Stimulated activated CD4-positive, alpha-beta T cell treated with anti-CD3 and anti-CD28 coated beads, Interleukin-2, amount 100 ng/mL, for 4 hours (primary cell): Measurements from ENCODE around the gene UNC5B.

Experiments
- DNase-seq: peaks from one replicate; pipeline ENCODE4 v3.0.0-alpha.2; 2020; ENCODE audit warnings: low read depth

The UNC5B gene

GRCh38 chr10:71254834-71255549 is 42.6 kb downstream of the UNC5B start:
- DNase-seq, result no peak

GRCh38 chr10:71255550-71255807 is 43.1 kb downstream of the UNC5B start:
- DNase-seq, result no peak

DNA sequence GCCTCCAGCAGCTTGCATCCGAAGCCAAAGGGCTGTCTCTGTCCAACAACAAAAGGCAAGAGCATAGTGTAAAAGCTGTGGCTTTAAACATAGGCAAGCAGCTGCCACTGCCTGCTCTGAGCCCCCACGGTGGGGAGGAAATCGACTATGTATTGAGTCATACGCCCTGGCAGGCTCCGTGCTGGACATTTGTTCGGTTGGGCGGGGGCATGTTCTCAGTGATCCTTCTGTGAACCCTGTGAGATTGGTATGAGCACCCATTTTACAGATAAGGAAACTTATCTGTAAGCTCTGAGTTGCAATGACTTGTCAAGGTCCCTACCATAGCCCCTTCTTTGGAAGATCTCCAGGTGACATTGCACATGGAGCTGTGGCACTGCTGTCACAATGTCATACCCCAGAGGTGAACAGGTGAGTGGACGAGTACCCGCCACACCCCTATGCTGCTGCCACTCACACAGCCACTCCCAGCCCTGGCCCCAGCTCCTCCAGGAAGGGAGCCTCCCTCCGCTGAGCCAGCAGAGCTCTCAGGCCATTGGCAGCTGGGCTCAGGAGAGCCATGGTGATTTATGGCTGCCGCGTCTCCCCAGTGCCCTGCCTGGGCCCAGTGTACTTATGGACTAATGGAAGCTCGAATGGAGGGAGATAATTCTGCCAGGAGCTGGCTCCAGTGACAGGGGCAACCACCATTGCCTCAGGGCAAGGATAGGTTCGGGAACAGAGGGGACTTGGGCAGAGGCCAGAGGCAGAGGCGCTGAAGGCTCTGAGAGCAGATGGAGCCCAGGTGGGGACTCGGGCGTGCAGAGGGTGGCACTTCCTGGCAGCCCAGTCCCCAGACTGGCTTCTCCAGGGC is 43.7 kb downstream of the UNC5B start:
- no peak for DNase-seq

DNA sequence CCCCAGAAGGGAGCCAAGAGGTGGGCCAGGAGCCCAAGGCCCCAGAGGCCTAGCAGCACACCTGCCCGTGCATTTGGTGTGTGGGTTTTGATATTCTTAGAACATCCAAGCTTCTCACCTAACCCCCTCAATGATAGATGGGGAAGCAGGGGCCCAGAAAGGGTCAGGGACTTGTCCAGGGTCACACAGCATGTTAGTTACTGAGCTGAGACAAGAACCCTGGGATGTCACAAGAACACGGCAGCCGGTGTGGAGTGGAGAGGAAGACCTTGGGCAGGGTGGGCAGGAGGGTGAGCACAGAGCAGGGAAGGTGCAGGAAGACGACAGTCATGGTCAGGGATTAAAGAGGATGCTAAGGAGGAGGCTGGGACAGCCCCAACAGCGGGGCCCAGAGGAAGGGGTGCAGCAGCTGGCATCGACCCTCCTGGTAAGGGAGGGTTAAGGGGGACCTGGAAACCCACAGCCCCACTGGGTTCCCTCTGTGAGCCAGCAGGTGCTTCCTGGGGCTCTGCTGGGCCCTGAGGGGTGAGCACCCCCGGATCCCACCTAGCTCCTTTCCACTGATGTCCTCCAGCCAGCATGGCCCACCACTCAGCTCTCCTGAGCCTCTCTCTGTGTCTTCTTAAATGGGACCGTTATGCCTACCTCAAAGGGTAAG is 44.4 kb downstream of the UNC5B start:
- DNase-seq, result no peak

GRCh38 chr10:71257319-71257997 is 45.1 kb downstream of the UNC5B start:
- no peak for DNase-seq

DNA sequence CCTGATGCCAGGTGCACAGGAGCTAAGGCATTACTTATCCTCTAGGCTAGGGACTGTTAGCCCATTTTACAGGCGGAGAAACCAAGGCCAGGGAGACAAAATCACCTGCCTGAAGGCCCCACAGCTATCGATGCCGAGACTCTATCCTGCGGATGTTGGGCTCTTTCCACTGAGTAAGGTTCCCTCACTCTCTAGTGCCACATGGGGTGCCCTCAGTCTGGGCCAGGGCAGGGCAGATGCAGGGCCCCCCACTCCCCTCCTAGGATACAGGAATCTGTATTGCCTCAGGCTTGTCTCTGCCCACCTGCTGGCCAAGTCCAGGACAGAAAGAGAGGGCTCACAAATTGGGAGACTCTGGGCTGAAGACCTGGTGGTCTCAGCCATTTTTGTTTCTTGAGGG is 45.7 kb downstream of the UNC5B start:
- no peak for DNase-seq

- no peak for DNase-seq
Measured at GRCh38 chr10:71258446-71259145, 46.2 kb downstream of the UNC5B start.

DNA sequence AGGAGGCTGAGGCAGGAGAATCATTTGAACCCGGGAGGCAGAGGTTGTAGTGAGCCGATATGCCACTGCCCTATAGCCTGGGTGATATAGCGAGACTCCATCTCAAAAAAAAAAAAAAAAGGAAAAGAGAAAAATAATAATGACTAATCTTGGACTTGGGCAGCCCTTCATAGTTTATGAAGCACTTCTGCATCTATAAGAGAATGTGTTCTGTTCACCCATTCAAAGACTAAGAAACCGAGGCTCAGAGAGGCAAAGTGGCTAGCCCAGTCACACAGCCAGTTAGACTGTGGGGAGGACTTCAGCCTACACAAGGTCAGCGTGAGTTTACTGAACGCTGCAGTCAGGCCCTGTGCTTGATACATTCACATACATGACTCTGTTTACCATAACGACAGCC is 46.9 kb downstream of the UNC5B start:
- no peak for DNase-seq

GRCh38 chr10:71259815-71260501 is 47.6 kb downstream of the UNC5B start:
- DNase-seq, result no peak

DNA sequence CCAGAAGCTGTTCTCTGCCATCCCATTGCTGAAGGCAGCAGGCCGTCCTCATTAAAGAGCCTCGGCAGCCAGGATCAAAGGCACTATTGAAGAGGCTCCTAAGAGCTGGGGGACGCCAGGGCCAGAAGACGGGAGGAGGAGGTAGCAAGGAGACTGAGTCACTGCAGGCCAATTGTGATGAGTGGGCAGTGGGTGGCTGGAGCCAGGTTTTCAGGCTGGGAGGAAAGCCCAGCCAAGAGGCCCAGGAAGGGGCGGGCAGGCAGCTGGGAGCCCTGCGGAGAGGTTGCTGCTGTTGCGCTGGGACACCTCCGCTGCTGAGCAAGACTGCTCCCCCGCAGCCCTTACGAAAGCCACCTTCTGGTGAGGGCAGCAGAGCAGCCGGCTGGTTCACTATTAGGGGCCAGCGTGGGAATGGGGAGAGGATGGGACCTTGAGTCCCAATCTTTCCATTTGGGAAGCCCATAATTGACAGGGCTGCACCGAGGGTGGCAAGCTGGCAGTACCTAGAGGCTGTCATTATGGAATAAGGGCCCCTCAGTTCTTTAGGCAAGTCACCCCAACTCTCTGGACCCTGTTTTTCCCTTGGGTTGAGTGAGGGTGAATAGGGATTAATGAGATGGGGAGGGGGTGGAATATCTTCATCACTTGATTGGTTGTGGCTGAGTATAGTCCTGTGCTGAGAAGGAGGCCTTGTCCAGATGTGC is 48.4 kb downstream of the UNC5B start:
- no peak for DNase-seq

DNA sequence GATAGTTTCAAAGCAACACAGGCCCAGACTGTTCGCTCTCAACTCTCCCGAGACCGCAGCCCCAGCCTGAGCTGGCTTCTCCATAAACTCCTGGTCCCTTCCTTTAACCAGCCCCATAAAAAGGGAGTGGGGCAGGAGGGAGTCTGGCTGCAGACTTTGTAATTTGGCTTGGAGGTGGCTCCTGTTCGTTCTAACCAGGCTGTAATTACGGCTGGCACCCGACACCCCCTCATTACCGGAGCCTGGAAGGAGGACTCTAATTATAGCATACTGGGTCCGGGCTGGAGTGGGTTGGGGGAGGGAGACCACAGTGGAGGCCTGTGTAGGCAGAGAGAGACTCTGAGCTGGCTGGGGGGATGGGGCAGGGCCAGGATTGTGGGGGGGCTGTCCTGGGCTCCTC is 49.7 kb downstream of the UNC5B start:
- DNase-seq, result no peak

DNA sequence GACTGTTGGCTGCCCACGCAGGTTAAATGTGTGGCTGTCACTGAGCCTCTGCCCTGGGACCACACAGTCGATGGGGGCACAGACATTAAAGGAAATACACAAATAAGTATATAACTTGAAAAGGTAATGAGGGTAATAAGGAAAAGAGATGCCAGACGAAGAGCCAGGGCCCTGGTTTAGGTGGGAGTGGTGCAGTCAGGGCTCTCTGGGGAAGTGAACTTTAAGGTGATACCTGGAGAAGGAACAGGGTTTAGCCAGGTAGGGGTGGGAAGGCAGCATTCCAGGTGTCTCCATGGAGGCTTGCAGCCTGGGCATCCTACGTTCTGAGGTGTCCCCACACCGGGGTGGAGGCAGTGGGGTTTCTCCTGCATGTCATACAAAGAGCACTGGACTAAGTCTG is 50.4 kb downstream of the UNC5B start:
- DNase-seq, result no peak

- no peak for DNase-seq
Measured at GRCh38 chr10:71263376-71263775, 51.0 kb downstream of the UNC5B start.

DNA sequence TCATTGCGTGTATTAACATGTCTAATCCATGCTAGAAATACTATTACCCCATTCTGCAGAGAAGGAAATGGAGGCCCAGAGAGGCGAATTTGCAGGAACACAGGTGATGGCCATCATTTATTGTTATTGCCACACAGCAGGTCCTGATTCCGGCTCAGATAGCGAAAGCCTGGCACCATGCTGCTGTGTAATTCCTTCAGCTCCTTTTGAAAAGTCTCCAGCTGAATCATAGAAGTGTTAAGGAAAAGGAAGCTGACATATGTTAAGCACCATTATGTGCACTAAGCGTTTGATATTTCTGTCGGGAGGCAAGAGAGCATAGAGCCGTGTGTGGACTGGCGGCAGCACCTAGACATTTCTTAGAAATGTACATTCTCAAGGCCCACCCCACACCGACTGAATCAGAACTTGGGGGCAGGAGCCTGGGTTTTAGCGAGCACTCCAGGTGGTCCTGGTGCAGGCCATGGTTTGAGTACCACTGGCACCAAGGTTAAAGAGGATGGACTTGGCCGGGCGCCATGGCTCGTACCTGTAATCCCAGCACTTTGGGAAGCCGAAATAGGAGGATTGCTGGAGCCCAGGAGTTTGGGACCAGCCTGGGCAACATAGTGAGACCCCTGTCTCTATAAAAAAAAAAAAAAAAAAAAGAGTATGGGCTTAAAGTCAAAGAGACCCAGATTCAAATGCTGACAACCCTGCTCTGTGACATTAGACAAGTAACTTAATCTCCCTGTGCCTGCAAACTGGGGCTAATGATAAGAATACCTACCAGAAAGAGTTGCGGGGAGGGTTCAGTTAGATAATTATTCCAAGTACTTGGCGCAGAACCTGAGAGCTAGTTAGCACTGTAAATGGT is 52.2 kb downstream of the UNC5B start:
- no peak for DNase-seq

- DNase-seq, result no peak
Measured at GRCh38 chr10:71265201-71265575, 52.8 kb downstream of the UNC5B start.

DNA sequence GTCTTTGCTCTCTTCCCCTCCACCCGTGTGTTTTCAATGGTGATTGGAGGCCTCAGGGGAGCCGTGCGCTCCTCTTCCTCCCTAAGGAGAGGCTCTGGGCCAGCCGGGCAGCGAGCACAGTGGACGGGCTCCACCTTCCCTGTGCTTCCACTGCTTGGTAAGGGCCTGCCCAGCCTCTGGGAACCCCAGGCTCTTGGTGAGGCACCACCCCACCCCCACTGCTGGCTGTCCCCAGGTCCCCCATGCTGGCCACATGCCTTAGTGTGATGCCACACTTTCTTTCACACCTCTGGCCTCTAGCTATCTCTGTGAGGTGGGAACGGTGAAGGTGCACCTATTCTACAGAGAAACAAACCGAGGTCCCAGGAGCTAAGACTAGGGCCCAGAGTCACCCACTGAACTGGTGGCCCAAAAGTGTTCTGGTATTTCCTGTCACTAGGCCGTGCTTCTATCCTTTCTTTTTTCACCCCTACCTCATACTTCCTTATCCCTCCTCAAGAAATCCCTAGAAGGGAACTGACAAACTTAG is 53.3 kb downstream of the UNC5B start:
- DNase-seq, result no peak

DNA sequence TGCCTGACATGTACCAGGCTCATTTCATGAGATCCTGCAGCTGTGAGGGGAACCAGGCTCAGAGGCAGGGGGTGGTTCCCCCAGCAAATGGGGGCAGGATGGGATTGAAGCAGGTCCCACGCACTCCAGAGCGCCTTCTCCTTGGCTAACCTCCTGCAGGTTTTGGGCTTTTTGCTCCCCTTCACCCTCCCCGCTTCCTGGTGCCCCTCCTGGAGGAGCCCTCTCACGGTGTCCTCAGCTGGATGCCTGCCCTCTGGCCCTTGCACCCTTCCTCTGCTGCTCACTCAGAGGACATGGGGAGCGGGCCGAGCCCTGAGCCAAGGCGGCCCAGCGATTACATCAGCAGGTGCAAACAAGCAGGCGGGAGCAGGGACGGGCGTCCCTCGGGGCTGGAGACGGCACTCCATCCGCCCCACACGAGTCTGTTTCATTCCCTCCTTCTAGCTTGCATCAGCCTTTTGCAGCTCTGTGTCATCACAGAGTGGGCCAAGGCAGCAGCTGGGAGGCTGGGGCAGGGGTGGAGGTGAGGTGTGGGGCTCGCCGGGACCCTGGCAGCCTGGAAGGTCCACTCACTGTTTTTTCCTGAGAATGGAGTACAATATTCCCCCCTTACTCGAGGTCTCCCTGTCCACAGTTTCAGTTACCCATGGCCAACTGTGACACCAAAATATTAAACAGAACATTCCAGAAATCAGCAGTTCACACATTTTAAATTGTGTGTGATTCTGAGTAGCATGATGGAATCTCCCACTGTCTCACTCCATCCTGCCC is 54.0 kb downstream of the UNC5B start:
- DNase-seq, result no peak

DNA sequence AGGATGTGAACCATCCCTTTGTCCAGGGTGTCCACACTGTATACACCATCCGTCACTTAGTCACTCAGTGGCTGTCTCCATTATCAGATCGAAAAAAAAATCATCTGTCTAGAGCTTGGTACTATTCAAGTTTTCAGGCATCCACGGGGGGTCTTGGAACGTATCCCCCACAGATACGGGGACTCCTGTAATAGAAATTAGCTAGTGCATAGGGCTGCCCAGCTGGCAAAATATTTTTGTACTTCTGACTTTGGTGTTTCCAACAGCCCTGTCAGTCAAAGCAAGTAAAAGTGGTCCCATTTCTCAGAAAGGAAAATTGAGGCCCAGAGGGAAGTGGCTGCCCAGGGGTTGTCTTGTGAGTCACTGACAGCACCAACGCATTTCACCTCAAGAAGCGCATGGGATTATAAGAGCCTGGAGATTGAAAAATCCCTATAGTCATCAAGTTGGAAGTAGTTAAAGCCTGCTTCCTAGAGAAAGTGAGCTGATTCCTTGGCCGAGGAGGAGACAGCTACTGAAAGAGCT is 54.6 kb downstream of the UNC5B start:
- DNase-seq, result no peak
